Astrocyte (in vitro differentiated cells and primary cell): Measurements from ENCODE around the gene MORN3.

ENCODE experiments used
- CTCF ChIP-seq: IDR thresholded peaks from 2 replicates; pipeline ENCODE4 v1.5.1; 2011; ENCODE audit warnings: low read depth, mild to moderate bottlenecking, inconsistent platforms, low read length, moderate library complexity; ENCODE audit not compliant: insufficient read depth
- EZH2 ChIP-seq: IDR thresholded peaks from 2 replicates; pipeline ENCODE4 v1.6.1; 2012; ENCODE audit warnings: mild to moderate bottlenecking, low read length, inconsistent platforms; ENCODE audit not compliant: insufficient read depth

DNA sequence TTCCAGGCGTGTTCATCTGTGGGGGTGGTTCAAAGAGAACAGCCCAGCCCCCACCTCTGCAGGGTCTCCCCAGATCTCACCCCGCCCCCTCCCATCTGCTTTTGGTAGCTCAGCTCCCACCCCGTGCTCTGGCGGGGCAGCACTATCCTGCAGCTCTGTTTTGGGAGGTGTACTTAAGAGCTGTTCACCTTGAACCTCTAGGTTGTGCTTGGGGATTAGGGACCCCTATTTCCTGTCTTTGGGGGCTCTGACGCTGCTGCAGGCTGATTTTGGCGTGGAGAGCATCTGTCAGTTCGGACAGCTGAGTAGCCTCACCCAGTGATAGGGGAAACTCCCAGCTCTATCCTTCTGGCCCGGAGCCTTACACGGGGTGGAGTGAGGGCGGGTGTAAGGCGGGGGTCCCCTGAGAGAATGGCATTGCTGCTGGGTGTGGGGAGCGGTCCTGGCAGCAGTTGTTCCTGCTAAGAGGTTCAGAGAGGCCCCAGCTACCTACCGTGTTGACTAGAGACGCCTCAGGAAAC lies 43.9 kb upstream of the MORN3 start:
- TF ChIP-seq CTCF, result no peak
- no peak for TF ChIP-seq EZH2
